HepG2 (cell line): ENCODE results near the gene TRAPPC3. TPM values are rescaled to one million over a fixed set of nuclear protein-coding genes. Genes with fewer than 3 reads are reported as not detected.

Experiments
- ATAC-seq: fragments of 200-7000 bp; cut with Tn5 transposase; 3 replicates; pipeline ENCODE4 v1.9.1; 2020; ENCODE audit warnings: mild to moderate bottlenecking, moderate library complexity
- BruUV-seq: library from RNA; stranded (reverse); fragments of 400-500 nt; replicated peaks from 2 replicates; lab custom pipeline; 2021; lab: Mats Ljungman, UMichigan
- CTCF ChIA-PET: fragments of 300-600 bp; formaldehyde crosslinking; extraction: SDS; loops from one replicate; lab custom pipeline; 2021; ENCODE audit warnings: low total read pairs, inconsistent platforms, low intra/inter-chr PET ratio; lab: Yijun Ruan, JAX
- POLR2A ChIA-PET: fragments of 350-600 bp; sonication (Branson Sonifier 250); formaldehyde crosslinking; loops from one replicate; lab custom pipeline; 2020; ENCODE audit warnings: antibody characterized with exemption, inconsistent platforms; lab: Yijun Ruan, JAX
- DNase-seq: peaks from one replicate; pipeline ENCODE4 v3.0.0-alpha.2; 2015; ENCODE audit warnings: low spot score
- FAIRE-seq: peaks from 3 replicates; lab custom pipeline; 2011; peaks lifted over from hg19 to GRCh38; lab: Jason Lieb, UNC
- H2AFZ ChIP-seq: one replicate; pipeline ENCODE4 v1.6.1; 2011; ENCODE audit warnings: low read length, inconsistent platforms
- H3K27ac ChIP-seq: fragments of 300-600 bp; 3 replicates; pipeline ENCODE4 v1.8.0; 2011; ENCODE audit warnings: mixed run types, mild to moderate bottlenecking, mixed read lengths, low read length, inconsistent platforms; ENCODE audit not compliant: insufficient read depth; ENCODE audit errors: extremely low read length
- H3K27me3 ChIP-seq, 2 experiments: fragments of 200-600 bp in 1 of 2; 2 replicates in 1 of 2; 3 replicates in 1 of 2; pipeline versions ENCODE4 v1.6.0 to v1.8.0; 2011; ENCODE audit warnings: low read length in 2 of 2, mild to moderate bottlenecking in 2 of 2, moderate library complexity in 2 of 2, inconsistent platforms in 1 of 2; ENCODE audit not compliant: insufficient read depth in 2 of 2, control insufficient read depth in 1 of 2
- H3K36me3 ChIP-seq, 2 experiments: fragments of 200-600 bp in 1 of 2; replicated peaks in 1 of 2; 2 replicates in 1 of 2; 3 replicates in 1 of 2; pipeline versions ENCODE4 v1.5.1 to v1.8.0; 2011; ENCODE audit warnings: low read length in 2 of 2, inconsistent platforms in 1 of 2; ENCODE audit not compliant: insufficient read depth in 2 of 2, control insufficient read depth in 1 of 2
- H3K4me1 ChIP-seq: 2 replicates; pipeline ENCODE4 v1.5.1; 2012; ENCODE audit warnings: low read length, inconsistent platforms; ENCODE audit not compliant: insufficient read depth
- H3K4me2 ChIP-seq: 2 replicates; pipeline ENCODE4 v1.6.0; 2011; ENCODE audit warnings: low read depth, low read length, inconsistent platforms
- H3K4me3 ChIP-seq, 3 experiments: fragments of 200-600 bp in 1 of 3; sonication (generic), shearing (Covaris generic) in 1 of 3; replicated peaks in 1 of 3; 2 replicates each; pipeline ENCODE4 v1.5.1; 2011 to 2016; ENCODE audit warnings: low read length in 3 of 3, inconsistent platforms in 2 of 3, low read depth in 2 of 3, mild to moderate bottlenecking in 2 of 3, control low read depth in 1 of 3, mixed read lengths in 1 of 3; ENCODE audit not compliant: insufficient read depth in 1 of 3
- H3K79me2 ChIP-seq: one replicate; pipeline ENCODE4 v1.6.1; 2011; ENCODE audit warnings: low read length, inconsistent platforms; ENCODE audit not compliant: insufficient read depth
- H3K9ac ChIP-seq: 2 replicates; pipeline ENCODE4 v1.6.0; 2011; ENCODE audit warnings: mild to moderate bottlenecking, low read depth, low read length, inconsistent platforms; ENCODE audit not compliant: insufficient read depth
- H3K9me3 ChIP-seq: 2 replicates; pipeline ENCODE4 v1.5.1; 2012; ENCODE audit warnings: mild to moderate bottlenecking, low read length
- H4K20me1 ChIP-seq: 2 replicates; pipeline ENCODE4 v1.6.0; 2011; ENCODE audit warnings: inconsistent platforms, mild to moderate bottlenecking, low read length, moderate library complexity; ENCODE audit not compliant: insufficient read depth
- CCAR2 ChIP-seq: fragments of 200-400 bp; formaldehyde crosslinking; optimal IDR thresholded peaks from 2 replicates; pipeline ENCODE3; 2018; ENCODE audit warnings: low read depth, mild to moderate bottlenecking, low read length, moderate library complexity
- HOXA9 ChIP-seq: sonication (generic); formaldehyde crosslinking; IDR thresholded peaks from 2 replicates; pipeline ENCODE4 v1.8.1; 2022; ENCODE audit warnings: missing genetic modification reagents, mild to moderate bottlenecking, moderate library complexity, borderline replicate concordance
- KLF15 ChIP-seq: sonication (generic); formaldehyde crosslinking; IDR thresholded peaks from 2 replicates; pipeline ENCODE4 v1.8.1; 2023; ENCODE audit warnings: borderline replicate concordance, mild to moderate bottlenecking, inconsistent platforms, missing genetic modification reagents, mixed read lengths
- KMT2A ChIP-seq: sonication (generic); formaldehyde crosslinking; IDR thresholded peaks from 2 replicates; pipeline ENCODE4 v1.4.0; 2020; ENCODE audit warnings: missing genetic modification reagents
- YY1 ChIP-seq: IDR thresholded peaks from 2 replicates; pipeline ENCODE4 v1.6.1; 2011; ENCODE audit warnings: low read length, low read depth, moderate library complexity, mild to moderate bottlenecking; ENCODE audit not compliant: insufficient read depth, insufficient replicate concordance
- ZEB1 ChIP-seq: IDR thresholded peaks from 2 replicates; pipeline ENCODE4 v1.6.1; 2012; ENCODE audit warnings: mild to moderate bottlenecking, low read depth, inconsistent platforms; ENCODE audit not compliant: insufficient replicate concordance
- ZNF646 ChIP-seq: sonication (generic); formaldehyde crosslinking; IDR thresholded peaks from 2 replicates; pipeline ENCODE4 v1.9.0; 2021; ENCODE audit warnings: mild to moderate bottlenecking, missing genetic modification reagents
- WGBS: methylation state at CpG from one replicate; pipeline ENCODE4 v1.1.6; 2017; ENCODE audit warnings: low lambda C conversion rate; 5-methylcytosine and 5-hydroxymethylcytosine counted together
- in situ Hi-C: cut with HindIII; loops from 2 replicates; pipeline ENCODE4 v1.10.0; 2017; ENCODE audit warnings: low pct_unique_long_range_greater_than_20kb; ENCODE audit not compliant: extremely low pct_ligation_motif_present
- intact Hi-C: fragments of 100-400 bp; cut with micrococcal nuclease; formaldehyde crosslinking; loops from one replicate; pipeline ENCODE4 v1.10.0; 2022; ENCODE audit not compliant: unreplicated experiment
- polyA plus RNA-seq, 8 experiments: library from polyadenylated mRNA; depleted of rRNA in 3 of 8; stranded (reverse) in 7 of 8; unstranded in 1 of 8; fragments of >200 nt; fragmentation: Illumina TruSeq in 4 of 8; extraction: Trizol in 4 of 8; gene quantifications; 2 replicates each; pipeline versions ENCODE4 v1.2.1 to v1.2.3, GENCODE V29; 2011 to 2016; ENCODE audit warnings: low read depth in 4 of 8, missing spikeins in 1 of 8, mixed read lengths in 1 of 8; ENCODE audit not compliant: insufficient read depth in 1 of 8
- total RNA-seq, 5 experiments: library from RNA; depleted of rRNA; stranded (reverse); fragments of >200 nt; fragmentation: Illumina TruSeq; extraction: Trizol; gene quantifications; 2 replicates each; pipeline ENCODE4 v1.2.3, GENCODE V29; 2016; ENCODE audit warnings: low read depth in 1 of 5

TRAPPC3 gene
- total and polyA plus RNA-seq, 2 of the 13 experiments (the other 11 are each of a cell fraction or from before 2014, with no cell fraction given) = 53.7 to 62.4 TPM

GRCh38 chr1:36170643-36171412 lies 21.5 kb upstream of the TRAPPC3 start:
- no peak overlapping the region for H3K4me2 ChIP-seq
- H4K20me1 ChIP-seq = no peaks in the 10 kb centered on the region
- ChIA-PET POLR2A (no interaction called here), CTCF (no interaction called here)
- intact Hi-C loops = no loop called here
- ATAC-seq (no peak), FAIRE-seq (no peak), DNase-seq (no peak)
- no peak overlapping the region for H2AFZ ChIP-seq
- BruUV-seq = no TSS peak
- H3K36me3 ChIP-seq = peaks cover 5 to 34% of the 10 kb centered on the region in 2 experiments; a peak in 4 of 5 replicates
- no peak overlapping the region for H3K4me3 ChIP-seq
- WGBS = over 99% methylated on average over 5 of the region's 12 CpGs
- no peaks in the 10 kb centered on the region for H3K4me1 ChIP-seq
- H3K79me2 ChIP-seq = no peaks in the 10 kb centered on the region
- TF ChIP-seq CCAR2 (no peak), ZNF646 (CRISPR knock-in tag) (no peak), HOXA9 (CRISPR knock-in tag) (no peak), ZEB1 (no peak), KLF15 (CRISPR knock-in tag) (no peak), KMT2A (CRISPR knock-in tag) (no peak), YY1 (no peak)
- no peaks in the 10 kb centered on the region for H3K9me3 ChIP-seq
- H3K9ac ChIP-seq = no peak overlapping the region
- no peak overlapping the region for H3K27ac ChIP-seq
- no peaks in the 10 kb centered on the region for H3K27me3 ChIP-seq
- in situ Hi-C loops = no loop called here
